ENCODE measurements around the gene USP24. TPM values are rescaled to one million over a fixed set of nuclear protein-coding genes. Genes with fewer than 3 reads are reported as not detected.

The USP24 gene
- total and polyA plus RNA-seq, 2 donors (not counting 1 experiment from before 2014, with no cell fraction given), result 18.9 to 152 TPM

DNA sequence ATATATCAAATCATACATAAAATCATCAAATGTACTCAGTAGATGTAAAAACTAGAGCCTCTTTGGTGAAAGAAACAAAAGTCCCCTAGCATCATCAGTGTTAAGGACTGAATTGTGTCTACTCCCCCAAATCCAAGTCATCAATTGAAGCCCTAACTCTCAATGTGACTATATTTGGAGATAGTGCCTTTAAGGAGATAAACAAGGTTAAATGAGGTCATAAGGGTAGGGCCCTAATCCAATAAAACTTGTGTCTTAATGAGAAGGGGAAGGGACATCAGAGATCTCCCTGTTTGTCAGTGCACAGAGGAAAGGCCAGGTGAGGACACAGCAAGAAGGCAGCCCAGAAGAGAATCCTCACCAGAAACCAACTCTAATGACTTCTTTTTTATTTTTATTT is 33.5 kb downstream of the USP24 start:
- H3K4me1 Mint-ChIP-seq, result peaks cover 56% of the 10 kb centered on the region
- ATAC-seq (ENCODE audit: low read depth), result no peak

More for the DNA sequence above, 33.5 kb downstream of the USP24 start:
- no peak overlapping the region for H3K4me2 ChIP-seq (replicated peaks; ENCODE audit: low read depth, low read length, poor library complexity, severe bottlenecking)
- H3K9ac ChIP-seq (ENCODE audit: low read length), result no peak overlapping the region
- H3K4me1 ChIP-seq (ENCODE audit: control insufficient read depth in 2 of 2, insufficient read depth in 2 of 2, low read length in 2 of 2), result peaks cover 0 to 7% of the 10 kb centered on the region in 2 donors
- no peak overlapping the region for H2AFZ ChIP-seq (ENCODE audit: insufficient read depth, low read depth, low read length, poor library complexity, severe bottlenecking)
- H3K4me3 ChIP-seq (ENCODE audit: control extremely low read depth in 1 of 5, extremely low read depth in 1 of 5, insufficient read depth in 1 of 5, low read depth in 2 of 5, low read length in 4 of 5), result no peak overlapping the region
- CTCF ChIA-PET, result no interaction called here
- H3K79me2 ChIP-seq (ENCODE audit: control insufficient read depth, insufficient read depth, low read length), result peaks cover 92% of the 10 kb centered on the region
- no peak overlapping the region for H3K27ac ChIP-seq (ENCODE audit: low read length in 2 of 2)
- Mint-ChIP-seq H3K27me3 (no peaks in the 10 kb centered on the region), H3K9me3 (ENCODE audit: insufficient read depth) (peaks cover 11% of the 10 kb centered on the region), H3K27ac (no peak overlapping the region), H3K4me3 (no peak overlapping the region)
- no peak for DNase-seq
- no peaks in the 10 kb centered on the region for H3K27me3 ChIP-seq (replicated peaks in 1 of 4; ENCODE audit: control extremely low read depth in 1 of 4, control insufficient read depth in 3 of 4, insufficient read depth in 4 of 4, low read length in 3 of 4)
- H4K20me1 ChIP-seq (ENCODE audit: control insufficient read depth, insufficient read depth, low read length, poor library complexity, severe bottlenecking), result peaks cover 74% of the 10 kb centered on the region
- intact Hi-C loops (cut with micrococcal nuclease), result no loop called here
- H3K36me3 ChIP-seq (replicated peaks in 1 of 2; ENCODE audit: control extremely low read depth in 1 of 2, control insufficient read depth in 1 of 2, extremely low read depth in 1 of 2, insufficient read depth in 2 of 2, low read length in 1 of 2), result peaks cover 5 to 7% of the 10 kb centered on the region in 2 experiments
- POLR2A ChIA-PET, result no interaction called here
- TF ChIP-seq CTCF (IDR thresholded peaks at IDR 0.05) (no peak), EZH2 (IDR thresholded peaks at IDR 0.05; ENCODE audit: borderline replicate concordance, insufficient read depth, low read depth, low read length, poor library complexity, severe bottlenecking) (no peak)
- H3K9me3 ChIP-seq (ENCODE audit: control extremely low read depth in 1 of 3, control insufficient read depth in 2 of 3, insufficient read depth in 1 of 3, low read length in 2 of 3), result peaks cover 8 to 12% (median 9%) of the 10 kb centered on the region in 3 donors

Data from B cell (primary cell).